Measurements from ENCODE around the gene NDUFAF8. TPM values are rescaled to one million over a fixed set of nuclear protein-coding genes. Genes with fewer than 3 reads are reported as not detected.
"Not testable (repeated sequence)": the region's sequence is repeated elsewhere in the genome, so short reads cannot be mapped to it uniquely, and the experiment has no call there.

The NDUFAF8 gene
- polyA plus RNA-seq, 1 donor from 2014 or later = 76.4 TPM

DNA sequence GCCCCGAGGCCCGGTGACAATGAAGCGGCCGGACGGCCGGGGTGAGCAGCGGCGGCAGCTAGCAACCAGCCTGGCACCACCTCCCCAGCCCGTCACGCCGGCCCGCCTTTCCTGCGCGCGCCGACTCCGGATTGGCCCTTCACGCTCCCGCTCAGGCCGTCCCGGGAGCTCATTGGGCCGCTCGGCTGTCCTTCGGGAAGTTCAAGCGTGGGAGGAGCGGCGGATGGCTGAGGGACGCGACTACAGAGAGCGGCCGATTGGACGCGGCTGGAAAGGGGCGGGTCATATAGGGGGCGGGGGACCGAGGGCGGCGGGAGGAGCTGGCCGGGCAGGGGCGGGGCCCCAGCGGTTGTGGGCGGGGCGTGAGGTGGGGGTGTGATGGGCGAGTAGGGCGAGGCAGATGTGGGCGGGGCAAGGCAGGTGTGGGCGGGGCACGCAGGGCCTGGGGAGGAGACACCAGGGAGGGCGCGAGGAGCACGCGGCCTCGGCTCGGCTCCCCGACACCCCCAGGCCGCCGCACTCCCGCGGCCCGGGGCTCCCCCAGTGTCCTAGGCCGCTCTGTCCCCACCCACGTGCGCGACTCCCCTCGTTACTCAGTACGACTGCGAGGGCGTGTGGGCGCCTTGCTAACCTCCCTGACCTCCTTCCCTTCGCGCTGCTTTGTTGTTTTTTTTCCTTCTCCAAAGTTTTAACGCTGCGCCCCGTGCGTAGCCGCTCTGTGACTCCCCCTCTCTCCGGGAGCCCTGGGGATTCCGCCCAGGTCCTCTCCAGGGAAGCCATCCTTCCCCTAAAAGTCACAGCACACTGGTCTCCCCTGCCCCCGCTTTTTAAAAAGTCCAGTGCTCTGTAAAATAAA is 16.0 kb upstream of the NDUFAF8 start, which contains the start of gene CEP131:
Gene CEP131 (minus strand): TSS at position 60 of the 856 bp plus-strand sequence. CDS start 2,909 bp downstream, outside the sequence.
- peak; percentile 76 for TF ChIP-seq POLR2AphosphoS5 (IDR thresholded peaks at IDR 0.05)
- TF ChIP-seq EZH2 (IDR thresholded peaks at IDR 0.05; ENCODE audit: borderline replicate concordance, insufficient read depth, low read length, poor library complexity, severe bottlenecking) = no peak
- no peak for TF ChIP-seq TAF1 (IDR thresholded peaks at IDR 0.05; ENCODE audit: low read depth)
- TF ChIP-seq EP300 (conservative IDR thresholded peaks at IDR 0.05; ENCODE audit: poor library complexity, severe bottlenecking) = no peak
- TF ChIP-seq, protein P1, sequence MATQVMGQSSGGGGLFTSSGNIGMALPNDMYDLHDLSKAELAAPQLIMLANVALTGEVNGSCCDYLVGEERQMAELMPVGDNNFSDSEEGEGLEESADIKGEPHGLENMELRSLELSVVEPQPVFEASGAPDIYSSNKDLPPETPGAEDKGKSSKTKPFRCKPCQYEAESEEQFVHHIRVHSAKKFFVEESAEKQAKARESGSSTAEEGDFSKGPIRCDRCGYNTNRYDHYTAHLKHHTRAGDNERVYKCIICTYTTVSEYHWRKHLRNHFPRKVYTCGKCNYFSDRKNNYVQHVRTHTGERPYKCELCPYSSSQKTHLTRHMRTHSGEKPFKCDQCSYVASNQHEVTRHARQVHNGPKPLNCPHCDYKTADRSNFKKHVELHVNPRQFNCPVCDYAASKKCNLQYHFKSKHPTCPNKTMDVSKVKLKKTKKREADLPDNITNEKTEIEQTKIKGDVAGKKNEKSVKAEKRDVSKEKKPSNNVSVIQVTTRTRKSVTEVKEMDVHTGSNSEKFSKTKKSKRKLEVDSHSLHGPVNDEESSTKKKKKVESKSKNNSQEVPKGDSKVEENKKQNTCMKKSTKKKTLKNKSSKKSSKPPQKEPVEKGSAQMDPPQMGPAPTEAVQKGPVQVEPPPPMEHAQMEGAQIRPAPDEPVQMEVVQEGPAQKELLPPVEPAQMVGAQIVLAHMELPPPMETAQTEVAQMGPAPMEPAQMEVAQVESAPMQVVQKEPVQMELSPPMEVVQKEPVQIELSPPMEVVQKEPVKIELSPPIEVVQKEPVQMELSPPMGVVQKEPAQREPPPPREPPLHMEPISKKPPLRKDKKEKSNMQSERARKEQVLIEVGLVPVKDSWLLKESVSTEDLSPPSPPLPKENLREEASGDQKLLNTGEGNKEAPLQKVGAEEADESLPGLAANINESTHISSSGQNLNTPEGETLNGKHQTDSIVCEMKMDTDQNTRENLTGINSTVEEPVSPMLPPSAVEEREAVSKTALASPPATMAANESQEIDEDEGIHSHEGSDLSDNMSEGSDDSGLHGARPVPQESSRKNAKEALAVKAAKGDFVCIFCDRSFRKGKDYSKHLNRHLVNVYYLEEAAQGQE (IDR thresholded peaks at IDR 0.05; ENCODE audit: borderline replicate concordance) = no peak
- TF ChIP-seq MXI1 (conservative IDR thresholded peaks at IDR 0.05; ENCODE audit: poor library complexity, severe bottlenecking) = peak; percentile 55
- TF ChIP-seq, protein P2, sequence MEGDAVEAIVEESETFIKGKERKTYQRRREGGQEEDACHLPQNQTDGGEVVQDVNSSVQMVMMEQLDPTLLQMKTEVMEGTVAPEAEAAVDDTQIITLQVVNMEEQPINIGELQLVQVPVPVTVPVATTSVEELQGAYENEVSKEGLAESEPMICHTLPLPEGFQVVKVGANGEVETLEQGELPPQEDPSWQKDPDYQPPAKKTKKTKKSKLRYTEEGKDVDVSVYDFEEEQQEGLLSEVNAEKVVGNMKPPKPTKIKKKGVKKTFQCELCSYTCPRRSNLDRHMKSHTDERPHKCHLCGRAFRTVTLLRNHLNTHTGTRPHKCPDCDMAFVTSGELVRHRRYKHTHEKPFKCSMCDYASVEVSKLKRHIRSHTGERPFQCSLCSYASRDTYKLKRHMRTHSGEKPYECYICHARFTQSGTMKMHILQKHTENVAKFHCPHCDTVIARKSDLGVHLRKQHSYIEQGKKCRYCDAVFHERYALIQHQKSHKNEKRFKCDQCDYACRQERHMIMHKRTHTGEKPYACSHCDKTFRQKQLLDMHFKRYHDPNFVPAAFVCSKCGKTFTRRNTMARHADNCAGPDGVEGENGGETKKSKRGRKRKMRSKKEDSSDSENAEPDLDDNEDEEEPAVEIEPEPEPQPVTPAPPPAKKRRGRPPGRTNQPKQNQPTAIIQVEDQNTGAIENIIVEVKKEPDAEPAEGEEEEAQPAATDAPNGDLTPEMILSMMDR (IDR thresholded peaks at IDR 0.05; ENCODE audit: poor library complexity, severe bottlenecking) = no peak
- H3K27me3 ChIP-seq (ENCODE audit: insufficient read depth, low read depth, low read length) = no peaks in the 10 kb centered on the region
- H3F3A ChIP-seq (ENCODE audit: insufficient read depth, low read length, poor library complexity, severe bottlenecking) = no peaks in the 10 kb centered on the region
- H3K9me2 ChIP-seq (ENCODE audit: insufficient read depth, low read length) = no peaks in the 10 kb centered on the region
- peak within 1 kb of the TSS; percentile 71 for H3K9ac ChIP-seq (ENCODE audit: low read length)
- peaks cover 14% of the 10 kb centered on the region for H3K79me2 ChIP-seq (replicated peaks; ENCODE audit: insufficient read depth, low read length)
- no peaks in the 10 kb centered on the region for H4K20me1 ChIP-seq (ENCODE audit: insufficient read depth)
- peak within 1 kb of the TSS; percentile 92 for H3K4me3 ChIP-seq (ENCODE audit: low read length)
- H3K36me3 ChIP-seq (ENCODE audit: insufficient read depth, low read length) = no peaks in the 10 kb centered on the region
- H3K4me2 ChIP-seq (ENCODE audit: low read length) = peak within 1 kb of the TSS; percentile 84
- H3K9me3 ChIP-seq (ENCODE audit: low read length) = no peaks in the 10 kb centered on the region
- H3K27ac ChIP-seq (ENCODE audit: low read length) = no peak within 1 kb of the TSS
- H2AFZ ChIP-seq (ENCODE audit: low read depth, low read length) = no peak within 1 kb of the TSS

DNA sequence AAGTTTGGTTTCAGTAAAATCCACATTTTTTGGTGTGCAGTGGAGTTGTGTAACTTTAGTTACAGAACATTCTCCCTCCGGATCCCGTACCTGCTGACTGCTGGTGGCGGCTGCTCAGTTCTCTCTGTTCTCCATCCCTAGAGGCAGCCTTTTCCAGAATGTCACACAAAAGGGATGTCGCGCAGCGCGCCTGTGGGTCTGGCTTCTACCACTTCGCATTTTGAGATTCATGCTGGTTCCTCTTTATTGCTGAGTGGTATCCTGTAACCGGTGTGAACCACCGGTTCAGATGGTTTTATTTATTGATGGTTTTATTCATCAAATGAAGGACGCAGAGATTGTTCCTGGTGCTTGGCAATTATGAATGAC is 15.4 kb upstream of the NDUFAF8 start:
- Histone ChIP-seq H3K9ac (ENCODE audit: low read length) (no peak overlapping the region), H3K36me3 (ENCODE audit: insufficient read depth, low read length) (no peaks in the 10 kb centered on the region), H3K9me3 (ENCODE audit: low read length) (no peaks in the 10 kb centered on the region), H3K4me2 (ENCODE audit: low read length) (no peak overlapping the region), H3F3A (ENCODE audit: insufficient read depth, low read length, poor library complexity, severe bottlenecking) (no peaks in the 10 kb centered on the region), H3K9me2 (ENCODE audit: insufficient read depth, low read length) (no peaks in the 10 kb centered on the region), H3K4me3 (ENCODE audit: low read length) (peak overlapping the region; percentile 92), H4K20me1 (ENCODE audit: insufficient read depth) (no peaks in the 10 kb centered on the region), H3K27me3 (ENCODE audit: insufficient read depth, low read depth, low read length) (no peaks in the 10 kb centered on the region), H3K27ac (ENCODE audit: low read length) (no peak overlapping the region), H3K79me2 (replicated peaks; ENCODE audit: insufficient read depth, low read length) (peaks cover 14% of the 10 kb centered on the region), H2AFZ (ENCODE audit: low read depth, low read length) (no peak overlapping the region)
- TF ChIP-seq MXI1 (conservative IDR thresholded peaks at IDR 0.05; ENCODE audit: poor library complexity, severe bottlenecking) (no peak), TAF1 (IDR thresholded peaks at IDR 0.05; ENCODE audit: low read depth) (no peak), RAD21 (conservative IDR thresholded peaks at IDR 0.05) (no peak), EP300 (conservative IDR thresholded peaks at IDR 0.05; ENCODE audit: poor library complexity, severe bottlenecking) (no peak), EZH2 (IDR thresholded peaks at IDR 0.05; ENCODE audit: borderline replicate concordance, insufficient read depth, low read length, poor library complexity, severe bottlenecking) (no peak), POLR2AphosphoS5 (IDR thresholded peaks at IDR 0.05) (no peak)
- TF ChIP-seq, protein P2 (IDR thresholded peaks at IDR 0.05; ENCODE audit: poor library complexity, severe bottlenecking) = no peak

DNA sequence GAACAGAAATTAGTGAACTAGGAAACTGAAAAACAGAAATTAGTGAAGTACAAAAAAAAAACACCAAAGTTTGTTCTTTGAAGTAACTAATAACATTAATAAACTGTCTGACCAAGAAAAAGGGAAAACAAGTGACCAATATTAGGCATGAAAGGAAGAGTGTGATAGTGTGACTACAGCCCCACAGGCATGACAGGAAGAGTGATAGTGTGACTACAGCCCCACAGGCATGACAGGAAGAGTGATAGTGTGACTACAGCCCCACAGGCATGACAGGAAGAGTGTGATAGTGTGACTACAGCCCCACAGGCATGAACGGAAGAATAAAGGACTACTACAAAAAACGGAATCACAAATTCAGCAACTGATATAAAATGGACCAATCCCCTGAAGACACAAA is 11.5 kb upstream of the NDUFAF8 start:
- H3K9ac ChIP-seq (ENCODE audit: low read length); H3K9me2 ChIP-seq (ENCODE audit: insufficient read depth, low read length); H3K4me3 ChIP-seq (ENCODE audit: low read length); H3K79me2 ChIP-seq (replicated peaks; ENCODE audit: insufficient read depth, low read length); H2AFZ ChIP-seq (ENCODE audit: low read depth, low read length); H3K27ac ChIP-seq (ENCODE audit: low read length); H3F3A ChIP-seq (ENCODE audit: insufficient read depth, low read length, poor library complexity, severe bottlenecking); H3K4me2 ChIP-seq (ENCODE audit: low read length); H3K9me3 ChIP-seq (ENCODE audit: low read length); H3K27me3 ChIP-seq (ENCODE audit: insufficient read depth, low read depth, low read length); H4K20me1 ChIP-seq (ENCODE audit: insufficient read depth); H3K36me3 ChIP-seq (ENCODE audit: insufficient read depth, low read length): not testable (repeated sequence)

Data from neural cell (in vitro differentiated cells).